PC-9 (cell line): ENCODE measurements around the gene OR2L3.

Source experiments
- CTCF ChIP-seq: fragments of 200-600 bp; sonication (generic); conservative IDR thresholded peaks from 2 replicates; pipeline ENCODE4 v1.6.1; 2017; ENCODE audit warnings: mixed run types, antibody characterized with exemption, mild to moderate bottlenecking, moderate library complexity
- EZH2 ChIP-seq: fragments of 200-600 bp; sonication (generic); IDR thresholded peaks from 2 replicates; pipeline ENCODE4 v1.8.0; 2017; ENCODE audit warnings: antibody characterized with exemption, low read depth

DNA sequence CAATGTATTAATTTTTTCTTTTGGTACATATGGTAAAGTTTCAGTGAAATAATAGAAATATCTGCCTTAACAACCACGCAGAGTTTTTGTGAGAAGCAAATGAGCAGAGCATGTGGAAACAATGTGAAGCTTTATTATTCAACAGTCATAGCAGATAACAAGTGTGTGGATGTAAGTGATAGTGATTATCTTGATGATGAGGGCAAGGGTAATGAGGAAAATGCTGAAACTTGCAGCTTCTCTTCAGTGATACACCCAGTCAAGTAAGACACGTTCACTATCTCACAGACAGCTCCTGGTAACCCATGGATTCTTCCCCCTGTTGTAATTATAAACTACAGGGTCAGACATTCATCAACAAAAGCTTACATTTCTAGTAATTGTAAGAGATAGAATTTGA, 47.8 kb upstream of the OR2L3 start:
- TF ChIP-seq CTCF (no peak), EZH2 (no peak)
